ENCODE measurements around the gene TUBA8.
"Not testable (repeated sequence)": the region's sequence is repeated elsewhere in the genome, so short reads cannot be mapped to it uniquely, and the experiment has no call there.

TUBA8 gene

DNA sequence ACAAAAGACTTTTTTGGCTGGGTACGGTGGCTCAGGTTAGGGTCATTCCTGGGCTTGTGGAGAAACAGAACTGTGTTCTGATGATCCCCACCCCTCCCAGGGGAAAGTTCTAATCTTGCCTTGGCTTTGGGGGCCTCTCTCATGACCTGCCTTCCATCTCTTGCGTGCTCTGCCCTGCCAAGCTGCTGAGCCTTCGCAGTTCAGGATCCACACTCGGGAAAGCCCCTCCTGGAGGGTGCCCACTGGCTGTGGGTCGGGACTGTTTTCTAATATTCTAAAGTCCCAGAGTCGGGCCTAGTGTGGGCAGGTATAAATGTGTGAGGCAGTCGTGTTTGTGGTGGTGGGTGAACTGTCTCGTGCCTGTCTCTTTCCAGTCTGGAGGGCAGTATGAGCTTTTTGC, 62.2 kb downstream of the TUBA8 start:
- DNase-seq (ENCODE audit: low spot score), result not testable (repeated sequence)

DNA sequence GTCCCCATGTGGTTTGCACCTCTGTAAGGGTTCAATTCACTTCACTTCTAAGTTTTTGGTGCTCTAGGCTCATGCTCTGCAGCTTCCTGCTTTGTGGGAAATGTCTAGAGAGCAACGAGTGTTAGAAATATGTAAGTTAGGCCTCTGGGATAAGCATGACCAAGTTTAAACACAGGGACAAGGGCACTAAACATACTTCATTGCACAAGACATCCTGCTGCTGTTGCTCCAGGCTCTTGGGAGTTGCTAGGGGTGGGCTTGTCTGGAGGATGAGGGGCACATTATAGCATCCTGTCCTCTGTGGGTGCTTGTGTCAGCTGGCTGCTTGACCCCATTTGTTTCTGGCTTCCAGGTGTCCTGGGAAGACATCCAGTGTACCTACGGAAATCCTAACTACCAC, 62.8 kb downstream of the TUBA8 start:
- DNase-seq (ENCODE audit: low spot score), result not testable (repeated sequence)

Measured in CD4-positive, alpha-beta T cell treated with Interleukin-6 at 100 ng/mL for 8 hours (primary cell).